HUES64 (cell line): ENCODE results near the gene DPY19L1.
"Not testable (repeated sequence)": the region's sequence is repeated elsewhere in the genome, so short reads cannot be mapped to it uniquely, and the experiment has no call there.

ENCODE experiments used
- H3K27ac ChIP-seq: 2 replicates; pipeline ENCODE4 v1.7.0; 2013; ENCODE audit warnings: low read depth, low read length, inconsistent platforms
- H3K27me3 ChIP-seq: 2 replicates; pipeline ENCODE4 v1.6.1; 2013; ENCODE audit warnings: mild to moderate bottlenecking, low read length; ENCODE audit not compliant: insufficient read depth
- H3K36me3 ChIP-seq: 2 replicates; pipeline ENCODE4 v1.6.1; 2013; ENCODE audit warnings: mild to moderate bottlenecking, low read length; ENCODE audit not compliant: insufficient read depth
- H3K4me1 ChIP-seq: 2 replicates; pipeline ENCODE4 v1.6.1; 2013; ENCODE audit warnings: mild to moderate bottlenecking, low read length, moderate library complexity; ENCODE audit not compliant: insufficient read depth
- H3K4me3 ChIP-seq: 2 replicates; pipeline ENCODE4 v1.5.1; 2013; ENCODE audit warnings: mild to moderate bottlenecking, low read length, moderate library complexity
- H3K9ac ChIP-seq: 2 replicates; pipeline ENCODE4 v1.6.1; 2013; ENCODE audit warnings: mild to moderate bottlenecking, low read depth, low read length
- H3K9me3 ChIP-seq: 2 replicates; pipeline ENCODE4 v1.6.1; 2013; ENCODE audit warnings: low read depth, low read length; ENCODE audit not compliant: insufficient read depth
- WGBS: fragments of 150-250, 120-280 bp; methylation state at CpG from one replicate; pipeline ENCODE4 v1.1.7; 2013; ENCODE audit warnings: missing lambda C conversion rate; 5-methylcytosine and 5-hydroxymethylcytosine counted together

Gene DPY19L1

GRCh38 chr7:34982371-34983019 is 54.8 kb downstream of the DPY19L1 start:
- WGBS = 95% methylated on average over 2 of the region's 3 CpGs
- Histone ChIP-seq H3K27ac (no peak overlapping the region), H3K36me3 (no peaks in the 10 kb centered on the region), H3K4me1 (0 out of 2 replicates have a peak, but pooled peaks cover 7% of the 10 kb centered on the region), H3K4me3 (no peak overlapping the region), H3K27me3 (no peaks in the 10 kb centered on the region), H3K9me3 (no peaks in the 10 kb centered on the region), H3K9ac (no peak overlapping the region)

GRCh38 chr7:34979124-34979523 is 58.2 kb downstream of the DPY19L1 start:
- H3K4me3 ChIP-seq, H3K9ac ChIP-seq, H3K36me3 ChIP-seq, H3K27me3 ChIP-seq, H3K9me3 ChIP-seq, H3K27ac ChIP-seq, H3K4me1 ChIP-seq: not testable (repeated sequence)
- 90% methylated on average over 2 of the region's 2 CpGs for WGBS

GRCh38 chr7:34973400-34973760 is 63.9 kb downstream of the DPY19L1 start:
- 96% methylated on average over 2 of the region's 3 CpGs for WGBS
- Histone ChIP-seq H3K9ac (no peak overlapping the region), H3K27me3 (no peaks in the 10 kb centered on the region), H3K9me3 (no peaks in the 10 kb centered on the region), H3K36me3 (no peaks in the 10 kb centered on the region; the same call in none of the 2 replicates), H3K27ac (no peak overlapping the region), H3K4me3 (no peak overlapping the region), H3K4me1 (no peaks in the 10 kb centered on the region)

GRCh38 chr7:34972739-34973399 is 64.4 kb downstream of the DPY19L1 start:
- not testable (repeated sequence) for H3K9me3 ChIP-seq, H3K27me3 ChIP-seq, H3K4me1 ChIP-seq, H3K27ac ChIP-seq, H3K4me3 ChIP-seq, H3K9ac ChIP-seq, H3K36me3 ChIP-seq
- 100% methylated on average over 1 of the region's 1 CpG for WGBS

- H3K27ac ChIP-seq, H3K4me3 ChIP-seq, H3K9me3 ChIP-seq, H3K36me3 ChIP-seq, H3K9ac ChIP-seq, H3K4me1 ChIP-seq, H3K27me3 ChIP-seq: not testable (repeated sequence)
- no CpG with 5 or more reads among the region's 1 CpG for WGBS
Measured at GRCh38 chr7:34967818-34968217, 69.5 kb downstream of the DPY19L1 start.

GRCh38 chr7:34966504-34966903 is 70.8 kb downstream of the DPY19L1 start:
- H3K4me3 ChIP-seq, H3K4me1 ChIP-seq, H3K9me3 ChIP-seq, H3K9ac ChIP-seq, H3K36me3 ChIP-seq, H3K27ac ChIP-seq, H3K27me3 ChIP-seq: not testable (repeated sequence)
- 95% methylated on average over 3 of the region's 3 CpGs for WGBS

- Histone ChIP-seq H3K27me3 (no peaks in the 10 kb centered on the region), H3K4me3 (no peak overlapping the region), H3K27ac (no peak overlapping the region), H3K9ac (no peak overlapping the region), H3K36me3 (no peaks in the 10 kb centered on the region), H3K4me1 (no peaks in the 10 kb centered on the region), H3K9me3 (no peaks in the 10 kb centered on the region)
- WGBS = 100% methylated on average over 1 of the region's 1 CpG
Measured at GRCh38 chr7:34958021-34958420, 79.3 kb downstream of the DPY19L1 start.

- no peak overlapping the region for H3K27ac ChIP-seq
- 98% methylated on average over 3 of the region's 3 CpGs for WGBS
- no peaks in the 10 kb centered on the region for H3K9me3 ChIP-seq
- no peaks in the 10 kb centered on the region for H3K27me3 ChIP-seq
- peaks cover 5% of the 10 kb centered on the region; the same call in 1 of the 2 replicates for H3K4me1 ChIP-seq
- H3K9ac ChIP-seq = no peak overlapping the region
- H3K36me3 ChIP-seq = no peaks in the 10 kb centered on the region
- H3K4me3 ChIP-seq = no peak overlapping the region
Measured at GRCh38 chr7:34952822-34953221, 84.5 kb downstream of the DPY19L1 start.

GRCh38 chr7:34949361-34949760 is 87.9 kb downstream of the DPY19L1 start:
- Histone ChIP-seq H3K9me3 (no peaks in the 10 kb centered on the region), H3K4me1 (peaks cover 5% of the 10 kb centered on the region; the same call in 1 of the 2 replicates), H3K9ac (no peak overlapping the region), H3K27me3 (no peaks in the 10 kb centered on the region), H3K36me3 (no peaks in the 10 kb centered on the region), H3K4me3 (no peak overlapping the region), H3K27ac (no peak overlapping the region)

- H3K4me1 ChIP-seq, H3K27me3 ChIP-seq, H3K4me3 ChIP-seq, H3K9ac ChIP-seq, H3K36me3 ChIP-seq, H3K27ac ChIP-seq, H3K9me3 ChIP-seq: not testable (repeated sequence)
- WGBS = no CpG with 5 or more reads among the region's 2 CpGs
Measured at GRCh38 chr7:34947427-34947826, 89.9 kb downstream of the DPY19L1 start.

- WGBS = 89% methylated on average over 4 of the region's 4 CpGs
- Histone ChIP-seq H3K9me3 (no peaks in the 10 kb centered on the region), H3K27ac (no peak overlapping the region), H3K9ac (no peak overlapping the region), H3K27me3 (no peaks in the 10 kb centered on the region), H3K4me1 (peaks cover 3% of the 10 kb centered on the region; the same call in 1 of the 2 replicates), H3K4me3 (no peak overlapping the region), H3K36me3 (no peaks in the 10 kb centered on the region)
Measured at GRCh38 chr7:34946486-34946885, 90.8 kb downstream of the DPY19L1 start.
